HG02588 (cell line): ENCODE data around the gene B9D1.

Source experiments
- ATAC-seq: cut with Tn5 transposase; IDR thresholded peaks from one replicate; pipeline ENCODE4 v1.9.1; 2021; ENCODE audit warnings: mild to moderate bottlenecking, moderate library complexity; ENCODE audit not compliant: unreplicated experiment

B9D1 gene

GRCh38 chr17:19307521-19307920, 55.0 kb downstream of the B9D1 start:
- no peak for ATAC-seq

GRCh38 chr17:19306160-19307111, 56.1 kb downstream of the B9D1 start:
- ATAC-seq = peak; percentile 82

GRCh38 chr17:19305761-19306159, 56.8 kb downstream of the B9D1 start:
- no peak for ATAC-seq

GRCh38 chr17:19305256-19305655, 57.3 kb downstream of the B9D1 start:
- no peak for ATAC-seq

- no peak for ATAC-seq
Measured at GRCh38 chr17:19304751-19305150, 57.8 kb downstream of the B9D1 start.

- ATAC-seq = no peak
Measured at GRCh38 chr17:19304209-19304608, 58.3 kb downstream of the B9D1 start.

- ATAC-seq = no peak
Measured at GRCh38 chr17:19303367-19303776, 59.2 kb downstream of the B9D1 start.

- ATAC-seq = no peak
Measured at GRCh38 chr17:19302791-19303331, 59.7 kb downstream of the B9D1 start.

GRCh38 chr17:19301973-19302372, 60.5 kb downstream of the B9D1 start:
- ATAC-seq = no peak

GRCh38 chr17:19301274-19301951, 61.1 kb downstream of the B9D1 start:
- no peak for ATAC-seq

- ATAC-seq = no peak
Measured at GRCh38 chr17:19299866-19300265, 62.7 kb downstream of the B9D1 start.

- no peak for ATAC-seq
Measured at GRCh38 chr17:19299214-19299747, 63.2 kb downstream of the B9D1 start.

- no peak for ATAC-seq
Measured at GRCh38 chr17:19298569-19299213, 63.8 kb downstream of the B9D1 start.

- ATAC-seq = no peak
Measured at GRCh38 chr17:19296786-19297778, 65.4 kb downstream of the B9D1 start.

- ATAC-seq = no peak
Measured at GRCh38 chr17:19295473-19296135, 66.9 kb downstream of the B9D1 start.

- ATAC-seq = no peak
Measured at GRCh38 chr17:19294443-19294842, 68.1 kb downstream of the B9D1 start.
